ENCODE data around the gene MT3.

DNA sequence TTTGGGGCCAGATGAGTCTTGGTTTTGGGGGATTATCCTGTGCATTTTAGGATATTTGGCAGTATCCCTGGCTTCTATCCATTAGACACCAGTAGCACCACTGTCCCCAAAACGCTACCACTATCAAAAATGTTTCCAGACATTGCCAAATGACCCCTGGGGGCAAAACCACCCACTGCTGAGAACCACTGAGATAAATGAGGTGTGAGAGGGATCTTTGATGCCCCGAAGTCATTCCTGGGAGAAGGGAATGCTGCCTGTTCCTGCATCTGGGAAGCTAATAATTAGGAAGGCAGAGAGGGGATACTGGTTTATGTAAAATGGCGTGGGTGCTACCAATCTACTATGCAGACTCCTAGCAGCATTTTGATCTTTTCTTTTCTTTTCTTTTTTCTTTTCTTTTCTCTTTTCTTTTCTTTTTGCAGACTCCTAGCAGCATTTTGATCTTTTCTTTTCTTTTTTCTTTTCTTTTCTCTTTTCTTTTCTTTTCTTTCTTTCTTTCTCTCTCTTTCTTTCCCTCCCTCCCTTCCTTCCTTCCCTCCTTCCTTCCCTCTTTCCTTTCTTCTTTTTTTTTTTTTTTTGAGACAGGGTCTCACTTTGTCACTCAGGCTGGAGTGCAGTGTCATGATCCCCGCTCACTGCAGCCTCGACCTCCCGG is 8.8 kb upstream of the MT3 start:
- TF ChIP-seq POLR2A (IDR thresholded peaks at IDR 0.05): no peak
- TF ChIP-seq, protein P1, sequence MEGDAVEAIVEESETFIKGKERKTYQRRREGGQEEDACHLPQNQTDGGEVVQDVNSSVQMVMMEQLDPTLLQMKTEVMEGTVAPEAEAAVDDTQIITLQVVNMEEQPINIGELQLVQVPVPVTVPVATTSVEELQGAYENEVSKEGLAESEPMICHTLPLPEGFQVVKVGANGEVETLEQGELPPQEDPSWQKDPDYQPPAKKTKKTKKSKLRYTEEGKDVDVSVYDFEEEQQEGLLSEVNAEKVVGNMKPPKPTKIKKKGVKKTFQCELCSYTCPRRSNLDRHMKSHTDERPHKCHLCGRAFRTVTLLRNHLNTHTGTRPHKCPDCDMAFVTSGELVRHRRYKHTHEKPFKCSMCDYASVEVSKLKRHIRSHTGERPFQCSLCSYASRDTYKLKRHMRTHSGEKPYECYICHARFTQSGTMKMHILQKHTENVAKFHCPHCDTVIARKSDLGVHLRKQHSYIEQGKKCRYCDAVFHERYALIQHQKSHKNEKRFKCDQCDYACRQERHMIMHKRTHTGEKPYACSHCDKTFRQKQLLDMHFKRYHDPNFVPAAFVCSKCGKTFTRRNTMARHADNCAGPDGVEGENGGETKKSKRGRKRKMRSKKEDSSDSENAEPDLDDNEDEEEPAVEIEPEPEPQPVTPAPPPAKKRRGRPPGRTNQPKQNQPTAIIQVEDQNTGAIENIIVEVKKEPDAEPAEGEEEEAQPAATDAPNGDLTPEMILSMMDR (IDR thresholded peaks at IDR 0.05): no peak
